Measurements from ENCODE around the gene TOMM70.
A peak's percentile ranks its signal among the peaks of the same experiment; 100 is the strongest.
"Not testable (repeated sequence)": the region's sequence is repeated elsewhere in the genome, so short reads cannot be mapped to it uniquely, and the experiment has no call there.

Gene TOMM70

DNA sequence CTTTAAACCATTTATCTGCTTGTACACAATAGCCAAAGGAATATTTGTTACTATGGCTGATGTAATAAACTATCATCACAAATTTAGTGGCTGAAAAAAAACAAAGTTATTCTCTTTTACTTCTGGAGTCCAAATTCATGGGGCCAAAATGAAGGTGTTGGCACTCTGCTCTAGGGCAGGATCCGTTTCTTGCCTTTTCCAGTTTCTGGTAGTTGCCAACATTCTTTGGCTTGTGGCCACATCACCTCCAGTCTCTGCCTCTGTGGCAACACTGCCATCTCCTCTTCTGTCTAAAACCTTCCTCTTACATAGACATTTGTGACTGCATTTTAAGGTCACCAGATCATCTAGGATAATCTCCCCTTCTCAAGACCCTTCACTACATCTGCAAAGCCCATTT lies 39.0 kb downstream of the TOMM70 start:
- DNase-seq = no peak

- DNase-seq = no peak
These were observed 40.0 kb downstream of the TOMM70 start for GRCh38 chr3:100360757-100361496.

- no peak for DNase-seq
These were observed 41.9 kb downstream of the TOMM70 start for GRCh38 chr3:100359035-100359434.

DNA sequence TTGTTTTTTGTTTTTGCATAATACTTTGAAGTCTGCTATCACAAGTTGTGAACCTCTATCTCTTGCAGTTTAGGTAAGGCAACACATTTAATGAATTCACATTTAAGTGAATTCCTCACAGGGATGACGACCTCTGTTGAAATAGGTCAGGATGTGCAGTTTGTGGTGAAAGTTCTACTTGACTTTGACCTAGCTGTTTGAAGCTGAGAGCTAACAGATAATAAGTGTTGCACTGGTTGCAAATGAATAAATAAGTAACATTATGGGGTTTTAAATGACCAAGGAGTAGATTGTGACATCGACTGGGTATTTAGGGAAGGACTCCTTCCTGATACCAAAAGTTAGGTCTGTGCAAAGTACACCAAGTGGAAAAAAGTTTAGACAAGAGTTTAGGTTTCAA lies 42.5 kb downstream of the TOMM70 start:
- no peak for DNase-seq

DNA sequence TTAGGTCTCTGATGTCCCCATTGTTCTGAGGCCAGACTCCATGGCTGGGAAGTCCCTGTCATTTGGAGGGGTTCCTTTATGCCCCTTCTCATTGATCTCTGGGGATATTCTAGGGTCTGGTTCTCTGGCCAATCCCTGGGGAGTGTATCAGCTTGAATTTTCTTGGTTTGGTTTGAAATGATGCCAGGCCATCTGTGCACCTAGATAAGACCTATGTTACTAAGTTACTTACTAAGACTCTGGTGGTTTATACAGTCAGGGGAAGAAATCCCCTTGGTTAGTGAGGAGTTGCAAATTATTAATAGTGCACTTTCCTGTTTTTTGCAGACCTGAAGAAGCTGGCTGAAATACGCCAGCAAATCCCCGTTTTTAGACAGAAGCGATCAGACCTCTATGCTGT lies 46.0 kb downstream of the TOMM70 start:
- DNase-seq = no peak

- no peak for DNase-seq
These were observed 48.3 kb downstream of the TOMM70 start for GRCh38 chr3:100352296-100353231.

- not testable (repeated sequence) for DNase-seq
These were observed 49.1 kb downstream of the TOMM70 start for GRCh38 chr3:100351770-100352169.

DNA sequence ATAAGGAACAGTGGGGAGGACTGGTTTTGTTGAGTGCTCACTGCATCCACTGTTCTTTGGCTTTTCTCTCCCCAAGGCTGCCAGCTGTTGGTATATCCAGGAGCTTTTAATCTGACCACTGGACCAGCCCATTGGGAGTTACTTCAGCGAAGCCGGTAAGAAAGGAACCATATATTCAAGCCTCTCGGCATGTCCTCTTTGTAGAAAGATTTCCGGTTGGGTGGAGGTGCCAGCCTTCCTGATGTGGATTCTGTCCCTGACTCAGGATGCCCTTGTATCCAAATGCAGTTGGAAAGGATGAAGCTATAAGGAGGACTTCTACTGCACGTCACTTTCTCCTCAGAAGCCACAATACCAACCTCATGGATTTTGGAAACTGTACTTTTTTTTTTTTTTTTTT lies 52.2 kb downstream of the TOMM70 start:
- no peak for DNase-seq

- DNase-seq = no peak
These were observed 60.4 kb downstream of the TOMM70 start for GRCh38 chr3:100340527-100340926.

DNA sequence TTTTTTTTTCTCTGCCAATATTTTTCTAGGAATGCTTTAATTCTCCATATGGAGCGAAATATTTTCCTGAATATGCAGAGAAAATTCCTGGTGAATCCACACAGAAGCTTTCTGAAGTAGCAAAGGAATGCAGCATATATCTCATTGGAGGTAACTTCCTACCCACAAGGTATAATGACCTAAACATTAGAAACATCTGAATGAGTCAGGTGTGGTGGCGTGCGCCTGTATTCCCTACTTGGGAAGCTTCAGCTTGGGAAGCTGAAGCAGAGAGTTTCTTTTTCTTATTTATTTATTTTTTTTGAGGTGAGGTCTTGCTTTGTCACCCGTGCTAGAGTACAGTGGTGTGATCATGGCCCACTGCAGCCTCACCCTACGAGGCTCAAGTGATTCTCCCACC lies 61.1 kb downstream of the TOMM70 start:
- DNase-seq = no peak

DNA sequence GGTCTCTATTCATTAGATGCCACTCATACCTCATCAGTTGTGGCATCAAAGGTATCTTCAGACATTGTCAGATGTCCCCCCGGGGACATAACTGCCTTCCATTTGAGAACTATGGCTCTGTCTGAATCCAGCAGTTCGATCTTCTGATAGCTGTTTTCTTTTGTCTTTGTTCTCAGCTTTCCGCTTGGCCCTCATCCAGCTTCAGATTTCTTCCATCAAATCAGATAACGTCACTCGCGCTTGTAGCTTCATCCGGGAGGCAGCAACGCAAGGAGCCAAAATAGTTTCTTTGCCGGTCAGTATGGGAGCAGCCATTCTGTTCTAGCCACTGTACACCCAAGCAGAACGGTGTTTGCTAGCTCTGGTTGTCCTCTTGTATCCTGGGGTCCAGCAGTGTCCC lies 62.0 kb downstream of the TOMM70 start:
- no peak for DNase-seq

DNA sequence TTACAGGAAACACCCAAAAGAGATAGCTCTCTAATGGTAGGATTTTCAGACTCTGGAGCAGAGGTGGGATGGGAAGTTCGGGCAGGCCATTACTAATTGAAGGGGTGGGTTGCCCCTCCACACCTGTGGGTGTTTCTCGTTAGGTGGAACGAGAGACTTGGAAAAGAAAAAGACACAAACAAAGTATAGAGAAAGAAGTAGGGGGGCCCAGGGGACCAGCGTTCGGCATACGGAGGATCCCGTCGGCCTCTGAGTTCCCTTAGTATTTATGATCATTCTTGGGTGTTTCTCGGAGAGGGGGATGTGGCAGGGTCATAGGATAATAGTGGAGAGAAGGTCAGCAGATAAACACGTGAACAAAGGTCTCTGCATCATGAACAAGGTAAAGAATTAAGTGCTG lies 64.7 kb downstream of the TOMM70 start:
- not testable (repeated sequence) for DNase-seq

DNA sequence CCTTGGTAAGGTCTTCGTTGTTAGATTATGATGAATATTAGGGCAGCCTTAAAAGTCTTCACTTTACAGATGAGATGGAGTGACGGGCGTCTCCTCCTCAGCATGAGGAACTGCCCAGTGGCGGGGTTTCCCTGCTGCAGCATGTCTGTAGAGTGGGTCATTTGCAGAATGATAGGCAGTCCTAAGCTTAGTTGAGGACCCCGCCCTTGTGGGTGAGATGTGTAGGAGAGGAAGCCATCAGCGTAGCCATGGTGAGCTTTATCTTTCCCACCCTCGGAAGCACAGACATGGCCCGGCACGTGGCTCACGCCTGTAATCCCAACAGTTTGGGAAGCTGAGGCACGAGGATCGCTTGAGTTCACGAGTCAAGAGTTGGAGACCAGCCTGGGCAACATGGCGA lies 65.5 kb downstream of the TOMM70 start:
- peak; percentile 46 for DNase-seq

DNA sequence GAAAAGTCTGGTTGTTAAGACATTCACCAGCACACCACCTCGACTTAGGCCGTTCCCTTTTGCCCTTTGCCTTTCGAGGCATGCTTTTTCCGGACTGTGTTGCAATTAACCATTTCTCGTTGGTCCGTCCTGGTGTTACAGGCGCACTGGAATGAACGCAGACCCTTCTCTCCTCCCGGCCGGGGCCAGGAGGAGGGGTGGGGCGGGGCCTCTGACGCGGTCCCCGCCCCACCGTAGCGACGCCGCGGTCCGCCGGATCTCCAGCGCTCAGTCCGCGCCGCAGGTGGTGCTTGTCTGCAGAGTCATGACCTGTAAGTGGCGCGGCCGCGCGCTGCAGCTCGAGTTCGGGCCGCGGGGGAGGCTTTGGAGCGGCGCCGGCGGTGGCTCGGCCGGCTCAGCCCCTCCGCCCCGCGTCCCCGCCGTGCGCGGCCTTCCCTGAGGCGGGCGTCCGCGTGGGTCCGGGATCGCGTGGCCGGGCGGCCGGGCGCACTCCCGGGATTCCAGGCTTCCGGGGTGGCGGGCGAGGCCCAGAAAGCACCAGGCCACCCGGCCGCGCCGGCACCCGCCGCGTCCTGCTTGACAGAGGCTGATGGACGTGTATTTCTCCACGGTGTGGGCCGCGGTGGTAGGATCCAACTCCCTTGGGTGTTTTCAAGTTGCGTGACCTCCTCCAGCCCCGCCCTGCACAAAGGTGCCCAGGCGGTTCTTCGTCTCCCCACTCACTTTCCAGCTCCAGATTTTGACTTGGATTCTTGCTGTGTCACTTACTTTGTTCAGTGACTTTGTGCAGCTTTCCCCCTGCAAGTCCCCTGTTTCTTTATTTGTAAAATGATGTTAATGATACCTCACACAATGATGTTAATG lies 66.2 kb downstream of the TOMM70 start, which contains the start of gene NIT2:
NIT2 (plus strand) TSS at position 270 of the 864 bp plus-strand sequence; CDS start at position 305, 35 bp downstream.
- peak; percentile 87 for DNase-seq

- DNase-seq = no peak
These were observed 66.9 kb downstream of the TOMM70 start for GRCh38 chr3:100333970-100334487.

- DNase-seq = no peak
These were observed 67.8 kb downstream of the TOMM70 start for GRCh38 chr3:100333051-100333450.

DNA sequence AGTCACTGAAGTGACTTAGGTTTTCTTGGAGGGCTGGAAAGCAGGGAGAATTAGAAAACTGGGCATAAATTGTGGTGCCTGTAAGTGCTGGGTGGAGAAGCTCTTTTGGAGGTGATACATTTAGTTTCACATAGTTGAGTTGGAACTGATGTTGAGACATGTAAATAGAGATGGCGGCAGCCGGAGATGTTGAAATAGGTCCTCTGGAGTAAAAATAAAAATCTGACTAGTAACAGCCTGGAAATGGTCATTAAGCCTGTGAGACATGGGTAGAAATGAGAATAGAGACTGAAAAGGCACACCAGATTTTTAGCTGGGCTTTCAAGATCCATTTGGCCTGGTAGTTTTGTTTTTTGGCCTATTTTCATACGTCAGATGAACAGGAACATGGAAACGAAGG lies 69.2 kb downstream of the TOMM70 start:
- DNase-seq = no peak

DNA sequence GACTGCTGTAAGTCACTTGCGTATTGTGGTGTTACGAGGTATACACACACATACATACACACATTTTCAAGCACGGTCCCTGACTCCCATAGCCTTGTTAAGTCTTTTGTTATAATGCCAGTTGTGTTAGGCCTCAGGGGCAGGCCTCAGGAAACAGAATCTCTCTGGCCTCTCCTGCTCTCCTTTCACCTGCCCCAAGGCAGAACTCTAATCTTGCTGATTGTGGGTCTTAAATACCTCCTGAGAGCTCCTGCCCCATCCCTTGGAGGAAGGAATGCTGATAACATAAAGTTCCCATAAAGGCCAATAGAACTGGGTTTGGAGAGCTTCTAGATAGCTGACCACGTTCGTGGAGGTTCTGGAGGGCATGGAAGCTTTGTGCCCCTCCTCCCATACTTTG lies 70.2 kb downstream of the TOMM70 start:
- DNase-seq = no peak

DNA sequence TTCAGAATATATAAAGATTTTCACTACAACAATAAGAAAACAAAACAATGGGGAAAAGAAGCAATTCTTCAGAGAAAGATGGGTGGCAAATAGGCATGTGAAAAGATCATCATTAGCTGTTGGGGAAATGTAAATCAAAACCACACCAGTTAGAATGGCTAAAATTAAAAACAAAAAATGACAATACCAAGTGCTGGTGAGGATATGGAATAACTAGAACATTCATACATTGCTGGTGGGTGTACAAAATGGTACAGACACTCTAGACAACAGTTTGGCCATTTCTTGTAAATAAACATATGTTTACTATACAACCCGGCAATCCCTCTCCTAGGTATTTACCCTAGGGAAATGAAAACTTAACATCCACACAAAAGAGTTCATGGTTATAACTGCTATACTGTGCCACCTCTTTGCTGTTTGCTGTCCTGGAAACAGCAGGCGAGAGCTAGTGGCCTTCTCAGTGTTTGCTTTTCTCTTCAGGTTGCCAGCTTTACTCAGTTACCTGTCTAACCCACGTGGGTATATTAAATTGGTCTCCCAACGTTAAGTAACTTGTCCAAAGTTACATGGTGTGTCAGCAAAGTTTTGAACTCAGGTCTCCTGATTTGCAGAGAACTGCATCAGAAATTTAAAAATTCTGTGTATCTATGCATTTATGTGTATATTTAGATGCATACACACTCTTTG lies 70.9 kb downstream of the TOMM70 start:
- no peak for DNase-seq

DNA sequence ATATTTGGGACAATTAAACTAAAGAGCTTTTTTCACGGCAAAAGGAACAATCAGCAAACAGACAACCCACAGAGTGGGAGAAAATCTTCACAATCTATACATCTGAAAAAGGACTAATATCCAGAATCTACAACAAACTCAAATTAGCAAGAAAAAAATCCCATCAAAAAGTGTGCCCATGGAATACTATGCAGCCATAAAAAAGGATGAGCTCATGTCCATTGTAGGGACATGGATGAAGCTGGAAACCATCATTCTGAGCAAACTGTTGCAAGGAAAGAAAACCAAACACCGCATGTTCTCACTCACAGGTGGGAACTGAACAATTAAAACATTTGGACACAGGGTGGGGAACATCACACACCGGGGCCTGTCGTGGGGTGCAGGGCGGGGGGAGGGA lies 73.5 kb downstream of the TOMM70 start:
- not testable (repeated sequence) for DNase-seq

- no peak for DNase-seq
These were observed 75.1 kb downstream of the TOMM70 start for GRCh38 chr3:100325827-100326226.

GRCh38 chr3:100324044-100324443 lies 76.8 kb downstream of the TOMM70 start:
- DNase-seq = no peak
